ENCODE measurements around the gene PSMB9.

GRCh38 chr6:32814145-32814544 lies 39.8 kb upstream of the PSMB9 start:
- no peak for TF ChIP-seq USF1 (IDR thresholded peaks at IDR 0.05)
- TF ChIP-seq CEBPB (IDR thresholded peaks at IDR 0.05): no peak
- no peak for TF ChIP-seq RAD21 (IDR thresholded peaks at IDR 0.05; ENCODE audit: low read depth)
- TF ChIP-seq EP300 (IDR thresholded peaks at IDR 0.05; ENCODE audit: borderline replicate concordance): no peak
- no peak for TF ChIP-seq EGR1 (IDR thresholded peaks at IDR 0.05)
- no peak for TF ChIP-seq YY1 (IDR thresholded peaks at IDR 0.05; ENCODE audit: low read depth)
- no peak for TF ChIP-seq TAF1 (IDR thresholded peaks at IDR 0.05; ENCODE audit: low read depth)
- TF ChIP-seq MAX (IDR thresholded peaks at IDR 0.05): no peak
- TF ChIP-seq CREB1 (IDR thresholded peaks at IDR 0.05; ENCODE audit: low read depth): no peak
- no peak for TF ChIP-seq NFIC (IDR thresholded peaks at IDR 0.05)
- no peak for TF ChIP-seq FOXM1 (IDR thresholded peaks at IDR 0.05; ENCODE audit: borderline replicate concordance, low read depth)
- no peak for TF ChIP-seq REST (IDR thresholded peaks at IDR 0.05; ENCODE audit: low read depth)
- no peak for TF ChIP-seq TCF12 (IDR thresholded peaks at IDR 0.05; ENCODE audit: low read depth)
